ENCODE measurements around the gene HS3ST6.

DNA sequence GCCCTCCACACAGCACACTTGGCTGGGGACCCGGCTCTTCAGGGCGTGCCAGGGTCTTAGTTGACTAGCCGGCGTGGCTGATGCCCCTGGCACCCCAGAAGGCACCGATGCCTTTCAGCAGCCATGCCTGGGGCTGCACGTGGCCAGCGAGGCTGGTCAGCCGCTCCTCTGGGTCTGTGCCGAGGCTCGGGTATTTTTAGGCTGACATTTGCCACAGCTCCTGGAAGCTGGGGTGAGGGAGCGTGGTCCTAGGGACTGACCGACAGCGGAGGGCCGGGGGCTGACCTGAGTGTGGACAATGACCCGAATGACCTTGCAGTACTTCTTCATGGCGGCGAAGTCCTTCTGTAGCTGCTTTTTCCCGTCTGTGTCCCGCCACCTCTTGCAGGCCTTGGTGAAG lies 32.3 kb upstream of the HS3ST6 start:
- TF ChIP-seq POLR2A (IDR thresholded peaks at IDR 0.05; ENCODE audit: low read depth, low read length) (no peak), TAF1 (IDR thresholded peaks at IDR 0.05; ENCODE audit: low read depth, low read length) (no peak), POLR2AphosphoS5 (IDR thresholded peaks at IDR 0.05; ENCODE audit: low read depth, low read length) (no peak), SPI1 (IDR thresholded peaks at IDR 0.05; ENCODE audit: low read depth, low read length) (no peak), PAX5 (IDR thresholded peaks at IDR 0.05; ENCODE audit: insufficient read depth, low read length, severe bottlenecking) (no peak)

All from GM12891 (cell line).